GM18867 (cell line): ENCODE results near the gene TCF25.
"Not testable (repeated sequence)": the region's sequence is repeated elsewhere in the genome, so short reads cannot be mapped to it uniquely, and the experiment has no call there.

Source experiments
- ATAC-seq: cut with Tn5 transposase; IDR thresholded peaks from one replicate; pipeline ENCODE4 v1.9.1; 2021; ENCODE audit warnings: mild to moderate bottlenecking, moderate library complexity; ENCODE audit not compliant: unreplicated experiment

The TCF25 gene

GRCh38 chr16:89935620-89936019, 62.2 kb downstream of the TCF25 start:
- not testable (repeated sequence) for ATAC-seq

DNA sequence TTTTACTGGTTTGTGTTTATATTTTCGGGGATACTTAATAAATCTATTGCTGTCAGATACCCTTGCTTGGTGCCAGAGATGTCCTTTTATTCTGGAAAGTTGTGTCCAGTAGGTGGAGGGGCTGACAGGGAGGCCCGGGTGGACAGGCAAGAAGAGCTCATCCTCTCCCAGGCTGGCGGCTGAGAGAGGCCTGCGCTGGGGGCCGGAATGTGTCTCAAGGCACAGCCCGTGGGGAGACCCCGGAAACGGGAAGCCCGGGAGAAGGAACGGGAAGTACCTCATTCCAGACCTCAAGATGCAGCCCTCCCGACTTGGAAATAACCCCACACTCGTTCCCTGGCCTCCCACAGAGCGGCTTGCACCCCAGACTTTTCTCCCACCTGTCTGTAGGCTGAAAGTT, 62.6 kb downstream of the TCF25 start:
- no peak for ATAC-seq

DNA sequence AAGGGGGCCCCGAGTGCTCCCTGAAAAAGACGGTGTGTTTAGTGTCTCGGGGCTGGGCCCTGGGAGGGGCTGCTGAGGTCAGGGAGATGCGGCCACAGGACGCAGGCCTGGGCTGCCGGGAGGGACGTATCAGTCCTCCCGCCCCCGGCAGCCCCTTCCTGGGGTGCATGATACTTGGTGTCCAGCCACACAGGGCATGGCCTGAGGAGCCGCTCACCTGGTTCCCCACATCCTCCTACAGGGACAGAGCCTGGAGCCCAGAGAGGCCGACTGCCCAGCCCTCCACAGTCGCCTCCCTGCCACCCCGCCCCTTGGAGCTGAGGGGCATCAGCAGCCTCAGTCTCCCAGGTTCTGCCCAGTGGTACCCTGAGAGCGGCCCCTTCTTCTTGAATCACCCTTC, 63.1 kb downstream of the TCF25 start:
- ATAC-seq, result no peak

GRCh38 chr16:89936981-89937380, 63.6 kb downstream of the TCF25 start:
- ATAC-seq, result no peak

- no peak for ATAC-seq
Observed at GRCh38 chr16:89938175-89938885, 64.9 kb downstream of the TCF25 start.

GRCh38 chr16:89944773-89945172, 71.4 kb downstream of the TCF25 start:
- ATAC-seq, result no peak

- ATAC-seq, result no peak
Observed at GRCh38 chr16:89945654-89946053, 72.3 kb downstream of the TCF25 start.

DNA sequence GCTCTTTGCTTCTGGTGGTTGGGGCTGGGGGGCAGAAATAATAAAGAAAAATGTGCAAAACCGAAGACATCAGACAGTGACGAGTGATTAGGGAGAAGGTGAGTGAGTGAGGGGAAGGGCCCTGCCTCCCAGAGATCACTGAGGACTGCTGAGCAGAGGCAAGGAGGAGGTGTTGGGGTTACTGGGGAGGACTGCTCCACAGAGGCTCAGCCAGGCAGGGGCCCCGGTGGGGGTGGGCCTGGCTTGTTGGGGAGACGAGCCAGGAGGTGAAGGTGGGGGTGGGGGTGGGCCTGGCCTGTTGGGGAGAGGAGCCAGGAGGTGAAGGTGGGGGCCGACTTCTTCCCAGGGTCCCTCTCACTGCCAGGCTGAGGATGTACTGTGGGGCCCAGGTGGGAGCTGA, 73.1 kb downstream of the TCF25 start:
- no peak for ATAC-seq

DNA sequence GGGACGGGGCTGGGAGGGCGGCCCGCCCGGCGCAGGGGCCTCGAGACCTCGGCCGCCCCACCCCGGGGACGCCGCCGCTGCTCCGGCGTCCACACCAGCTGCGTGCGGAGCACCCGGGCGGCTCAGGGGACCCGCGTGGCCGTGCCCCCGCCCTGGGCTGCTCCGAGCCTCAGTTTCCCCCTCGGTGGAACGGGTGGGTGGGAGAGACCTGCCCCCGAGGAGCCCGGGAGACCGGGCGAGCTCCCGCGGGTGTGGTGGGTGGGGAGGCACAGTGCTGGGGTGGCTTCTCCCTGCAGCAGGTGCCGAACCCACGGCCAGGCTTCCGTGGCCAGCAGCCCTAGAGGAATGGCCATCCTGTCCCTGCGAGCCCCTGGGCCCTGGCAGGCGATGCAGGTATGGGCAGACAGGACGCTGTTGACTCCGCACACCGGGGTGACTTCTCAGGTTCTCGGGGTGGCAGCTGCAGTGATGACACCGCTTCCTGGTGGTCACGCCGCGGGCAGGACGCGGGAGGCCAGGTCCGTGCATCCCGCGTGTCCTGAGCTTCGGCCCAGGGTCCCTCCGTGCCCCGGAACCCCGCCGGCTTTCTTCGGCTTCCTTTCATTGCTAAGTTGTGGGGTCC, 75.8 kb downstream of the TCF25 start:
- no peak for ATAC-seq

DNA sequence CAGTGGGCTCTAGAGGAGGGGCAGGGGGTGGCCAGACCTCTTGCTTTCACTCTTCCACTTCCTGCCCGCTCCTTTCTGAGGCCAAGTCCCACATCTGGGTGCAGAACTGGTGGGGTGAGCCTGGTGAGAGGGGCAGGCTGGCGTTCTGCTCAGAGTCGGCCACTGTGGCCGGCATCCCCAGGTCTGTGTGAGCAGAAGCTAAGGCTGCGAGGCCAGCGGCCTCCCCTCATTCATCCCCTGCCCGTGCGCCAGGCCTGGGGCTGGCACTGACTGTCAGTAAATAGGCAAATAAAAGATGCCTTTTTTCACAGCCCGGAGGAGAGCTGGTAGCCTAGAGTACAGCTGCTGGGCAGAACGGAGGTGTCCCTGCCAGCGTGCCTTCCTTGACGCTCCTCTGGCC, 76.4 kb downstream of the TCF25 start:
- ATAC-seq, result no peak

- ATAC-seq, result no peak
Observed at GRCh38 chr16:89951509-89951908, 78.1 kb downstream of the TCF25 start.

DNA sequence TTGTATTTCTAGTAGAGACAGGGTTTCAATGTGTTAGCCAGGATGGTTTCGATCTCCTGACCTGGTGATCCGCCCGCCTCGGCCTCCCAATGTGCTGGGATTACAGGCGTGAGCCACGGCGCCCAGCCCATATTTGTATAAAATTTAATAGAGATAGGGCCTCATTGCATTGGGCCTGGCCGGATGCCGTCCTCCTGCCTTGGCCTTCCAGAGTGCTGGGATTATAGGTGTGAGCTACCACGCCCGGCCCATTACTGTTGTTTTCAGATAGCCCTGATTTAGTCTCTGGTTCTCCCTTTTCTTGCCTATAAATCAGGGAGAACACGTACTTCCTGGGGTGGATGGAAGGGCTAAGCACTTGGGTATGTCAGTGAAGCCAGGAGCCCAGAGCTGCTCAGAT, 78.7 kb downstream of the TCF25 start:
- ATAC-seq, result no peak

GRCh38 chr16:89952551-89952950, 79.2 kb downstream of the TCF25 start:
- no peak for ATAC-seq

DNA sequence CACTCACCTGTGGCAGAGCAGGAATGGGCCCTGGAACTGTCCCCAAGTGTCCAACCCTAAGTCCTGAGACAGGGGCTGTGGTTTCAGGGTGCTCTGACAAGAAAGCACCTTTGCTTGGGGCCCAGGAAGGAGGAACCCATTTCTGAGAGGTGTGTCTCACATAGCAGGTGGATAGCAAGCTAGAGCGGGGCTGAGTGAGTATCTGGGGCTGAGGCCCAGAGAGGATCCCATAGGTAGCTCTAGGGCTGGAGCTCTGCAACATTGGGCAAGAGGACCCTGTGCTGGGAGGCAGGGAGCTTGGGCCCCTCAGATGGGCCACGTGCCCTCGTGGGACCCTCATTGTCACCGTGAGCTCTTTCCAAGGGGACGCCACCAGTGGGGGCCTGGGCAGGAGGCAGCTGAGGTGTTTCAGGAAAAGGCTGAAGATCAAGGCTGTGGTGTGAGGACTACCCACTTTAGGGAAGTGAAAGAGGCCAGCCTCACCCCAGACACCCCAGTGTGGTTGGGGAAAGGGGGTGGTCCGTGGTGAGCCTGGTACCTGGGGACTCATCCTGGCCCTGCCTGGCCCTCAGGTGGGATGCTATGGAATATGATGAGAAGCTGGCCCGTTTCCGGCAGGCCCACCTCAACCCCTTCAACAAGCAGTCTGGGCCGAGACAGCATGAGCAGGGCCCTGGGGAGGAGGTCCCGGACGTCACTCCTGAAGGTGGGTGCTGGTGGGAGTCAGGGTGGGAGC, 80.4 kb downstream of the TCF25 start:
- peak; percentile 47 for ATAC-seq

- no peak for ATAC-seq
Observed at GRCh38 chr16:89954462-89954861, 81.1 kb downstream of the TCF25 start.

GRCh38 chr16:89955001-89955685, 81.8 kb downstream of the TCF25 start:
- ATAC-seq, result no peak

- no peak for ATAC-seq
Observed at GRCh38 chr16:89956505-89957215, 83.3 kb downstream of the TCF25 start.

DNA sequence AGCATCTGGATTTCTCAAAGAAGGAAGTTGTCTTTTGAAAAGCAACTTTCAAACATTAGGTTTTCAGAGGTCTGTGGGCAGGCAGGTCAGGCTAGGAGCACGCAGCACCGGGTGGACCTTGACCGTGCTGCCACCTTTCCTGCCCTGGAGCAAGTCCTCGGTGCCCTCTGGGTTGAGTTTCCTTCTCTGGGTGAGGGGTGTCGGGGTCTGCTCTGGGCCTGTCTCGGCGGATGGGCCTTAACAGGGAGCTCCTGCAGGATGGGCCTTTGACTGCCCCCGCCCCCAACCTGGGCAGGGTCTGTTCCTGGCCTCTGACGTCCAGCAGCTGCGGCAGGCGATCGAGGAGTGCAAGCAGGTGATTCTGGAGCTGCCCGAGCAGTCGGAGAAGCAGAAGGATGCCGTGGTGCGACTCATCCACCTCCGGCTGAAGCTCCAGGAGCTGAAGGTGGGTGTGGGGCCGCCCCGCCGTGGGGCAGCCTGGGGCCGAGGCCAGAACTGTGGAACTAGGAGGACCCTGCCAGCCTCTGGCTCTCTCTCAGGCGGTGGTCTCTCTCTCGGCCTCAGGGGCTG, 83.9 kb downstream of the TCF25 start:
- no peak for ATAC-seq

GRCh38 chr16:89958068-89958467, 84.7 kb downstream of the TCF25 start:
- ATAC-seq, result no peak

DNA sequence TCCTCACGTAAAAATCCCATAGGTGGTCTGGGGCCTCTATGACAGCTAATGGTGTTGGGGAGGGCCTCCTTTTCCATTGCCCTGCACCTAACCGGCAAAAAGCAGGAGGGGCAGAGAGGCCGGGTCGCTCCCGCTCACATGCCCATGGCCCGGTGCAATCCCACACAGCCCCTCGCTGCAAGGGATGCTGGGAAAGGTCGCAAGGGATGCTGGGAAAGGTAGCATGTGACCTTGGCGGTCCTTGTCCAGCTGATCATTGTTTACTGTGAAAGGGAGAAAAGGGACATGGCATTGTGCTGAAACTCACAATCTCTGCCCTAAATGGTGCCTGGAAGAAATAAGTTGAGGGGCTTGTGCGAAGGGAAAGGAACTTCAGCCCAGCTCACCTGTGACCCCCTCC, 85.2 kb downstream of the TCF25 start:
- ATAC-seq, result no peak

DNA sequence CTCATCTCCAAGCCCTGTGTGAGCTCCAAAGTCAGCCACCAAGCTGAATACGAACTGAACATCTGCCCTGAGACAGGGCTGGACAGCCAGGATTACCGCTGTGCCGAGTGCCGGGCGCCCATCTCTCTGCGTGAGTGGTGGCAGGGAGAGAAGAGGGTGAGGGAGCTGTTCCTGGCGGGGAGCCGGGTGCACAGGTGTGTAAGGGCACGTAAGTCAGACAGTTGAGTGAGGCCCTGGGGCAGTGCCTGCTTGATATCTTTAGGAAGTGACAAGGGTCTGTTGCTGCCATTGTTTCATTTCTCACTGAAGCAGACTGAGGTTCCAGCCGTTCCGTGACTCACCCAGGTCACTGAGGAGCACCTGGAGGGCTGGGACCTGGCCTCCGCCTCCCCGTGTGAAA, 87.6 kb downstream of the TCF25 start:
- no peak for ATAC-seq
